ENCODE results near the gene AIG1. TPM values are rescaled to one million over a fixed set of nuclear protein-coding genes. Genes with fewer than 3 reads are reported as not detected.

AIG1 gene
- total RNA-seq, 3 donors from 2014 or later = 18.5 to 21.5 (median 21.0) TPM

GRCh38 chr6:143197377-143197776 lies 136.7 kb downstream of the AIG1 start:
- Histone ChIP-seq H3K4me3 (no peak overlapping the region), H3K9me3 (no peaks in the 10 kb centered on the region), H3K4me1 (ENCODE audit: low read depth) (no peaks in the 10 kb centered on the region), H3K36me3 (ENCODE audit: low read depth) (no peaks in the 10 kb centered on the region)
- DNase-seq (no peak), ATAC-seq (no peak)
- TF ChIP-seq CTCF (IDR thresholded peaks at IDR 0.05) = no peak
- intact Hi-C loops (cut with DNase I, micrococcal nuclease) = no loop called here

- Histone ChIP-seq H3K9me3 (no peaks in the 10 kb centered on the region), H3K4me1 (ENCODE audit: low read depth) (no peaks in the 10 kb centered on the region), H3K4me3 (no peak overlapping the region), H3K36me3 (ENCODE audit: low read depth) (no peaks in the 10 kb centered on the region)
- ATAC-seq = no peak
- intact Hi-C loops (cut with DNase I, micrococcal nuclease) = no loop called here
- DNase-seq = no peak
- no peak for TF ChIP-seq CTCF (IDR thresholded peaks at IDR 0.05)
Observed at GRCh38 chr6:143198312-143198711, 137.6 kb downstream of the AIG1 start.

GRCh38 chr6:143199291-143199690 lies 138.6 kb downstream of the AIG1 start:
- intact Hi-C loops (cut with DNase I, micrococcal nuclease) = no loop called here
- no peak for TF ChIP-seq CTCF (IDR thresholded peaks at IDR 0.05)
- Histone ChIP-seq H3K4me1 (ENCODE audit: low read depth) (no peaks in the 10 kb centered on the region), H3K36me3 (ENCODE audit: low read depth) (no peaks in the 10 kb centered on the region), H3K9me3 (no peaks in the 10 kb centered on the region), H3K4me3 (no peak overlapping the region)
- DNase-seq = no peak
- no peak for ATAC-seq

GRCh38 chr6:143200167-143200770 lies 139.6 kb downstream of the AIG1 start:
- intact Hi-C loops (cut with DNase I, micrococcal nuclease) = no loop called here
- no peaks in the 10 kb centered on the region for H3K36me3 ChIP-seq (ENCODE audit: low read depth)
- TF ChIP-seq CTCF (IDR thresholded peaks at IDR 0.05) = no peak
- H3K4me1 ChIP-seq (ENCODE audit: low read depth) = no peaks in the 10 kb centered on the region
- ATAC-seq (no peak), DNase-seq (no peak)
- no peaks in the 10 kb centered on the region for H3K9me3 ChIP-seq
- H3K4me3 ChIP-seq = no peak overlapping the region

- no peak for TF ChIP-seq CTCF (IDR thresholded peaks at IDR 0.05)
- intact Hi-C loops (cut with DNase I, micrococcal nuclease) = no loop called here
- Histone ChIP-seq H3K4me1 (ENCODE audit: low read depth) (no peaks in the 10 kb centered on the region), H3K9me3 (no peaks in the 10 kb centered on the region), H3K4me3 (no peak overlapping the region), H3K36me3 (ENCODE audit: low read depth) (no peaks in the 10 kb centered on the region)
- DNase-seq (no peak), ATAC-seq (no peak)
Observed at GRCh38 chr6:143204045-143204444, 143.4 kb downstream of the AIG1 start.

GRCh38 chr6:143205131-143205535 lies 144.4 kb downstream of the AIG1 start:
- DNase-seq = no peak
- Histone ChIP-seq H3K9me3 (no peaks in the 10 kb centered on the region), H3K4me1 (ENCODE audit: low read depth) (no peaks in the 10 kb centered on the region), H3K36me3 (ENCODE audit: low read depth) (no peaks in the 10 kb centered on the region), H3K4me3 (no peak overlapping the region)
- TF ChIP-seq CTCF (IDR thresholded peaks at IDR 0.05) = no peak
- no peak for ATAC-seq
- intact Hi-C loops (cut with DNase I, micrococcal nuclease) = no loop called here
